HG03196 (cell line): ENCODE measurements around the gene BLOC1S1.
"Not testable (repeated sequence)": the region's sequence is repeated elsewhere in the genome, so short reads cannot be mapped to it uniquely, and the experiment has no call there.

Experiments
- ATAC-seq: cut with Tn5 transposase; IDR thresholded peaks from one replicate; pipeline ENCODE4 v1.9.1; 2021; ENCODE audit not compliant: unreplicated experiment

Gene BLOC1S1

DNA sequence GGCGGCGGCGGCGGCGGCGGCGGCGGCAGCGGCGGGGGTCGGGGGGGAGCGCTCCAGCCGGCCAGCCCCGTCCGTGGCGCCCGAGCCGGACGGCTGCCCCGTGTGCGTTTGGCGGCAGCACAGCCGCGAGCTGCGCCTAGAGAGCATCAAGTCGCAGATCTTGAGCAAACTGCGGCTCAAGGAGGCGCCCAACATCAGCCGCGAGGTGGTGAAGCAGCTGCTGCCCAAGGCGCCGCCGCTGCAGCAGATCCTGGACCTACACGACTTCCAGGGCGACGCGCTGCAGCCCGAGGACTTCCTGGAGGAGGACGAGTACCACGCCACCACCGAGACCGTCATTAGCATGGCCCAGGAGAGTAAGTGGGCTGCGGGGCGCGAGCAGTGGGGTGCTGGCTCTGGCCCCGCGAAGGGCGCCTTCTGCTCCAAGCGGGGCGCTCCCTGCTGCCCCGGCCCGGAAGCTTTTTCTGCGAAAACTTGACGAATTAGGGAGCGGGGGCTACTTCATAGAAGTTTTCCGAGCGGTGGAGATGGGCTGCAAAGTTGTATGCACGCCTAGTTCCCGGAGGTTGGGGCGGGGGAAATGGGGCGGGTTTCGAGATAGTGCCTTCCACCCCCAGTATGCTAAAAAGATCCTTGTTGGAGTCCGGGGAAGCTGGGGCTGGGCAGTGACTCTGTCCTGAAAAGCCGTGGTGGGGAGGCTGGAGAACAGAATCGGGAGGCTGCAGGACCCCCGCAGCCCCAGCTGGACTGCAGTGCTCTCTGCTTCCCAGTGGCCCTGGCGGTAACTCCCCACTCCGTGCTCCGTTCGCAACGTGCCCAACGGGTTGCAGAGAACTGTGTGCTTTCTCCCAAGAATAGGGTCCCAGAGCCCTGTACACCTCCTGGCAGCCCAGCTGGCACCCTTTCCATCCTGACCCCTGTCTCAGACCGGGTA lies 27.8 kb downstream of the BLOC1S1 start:
- no peak for ATAC-seq

DNA sequence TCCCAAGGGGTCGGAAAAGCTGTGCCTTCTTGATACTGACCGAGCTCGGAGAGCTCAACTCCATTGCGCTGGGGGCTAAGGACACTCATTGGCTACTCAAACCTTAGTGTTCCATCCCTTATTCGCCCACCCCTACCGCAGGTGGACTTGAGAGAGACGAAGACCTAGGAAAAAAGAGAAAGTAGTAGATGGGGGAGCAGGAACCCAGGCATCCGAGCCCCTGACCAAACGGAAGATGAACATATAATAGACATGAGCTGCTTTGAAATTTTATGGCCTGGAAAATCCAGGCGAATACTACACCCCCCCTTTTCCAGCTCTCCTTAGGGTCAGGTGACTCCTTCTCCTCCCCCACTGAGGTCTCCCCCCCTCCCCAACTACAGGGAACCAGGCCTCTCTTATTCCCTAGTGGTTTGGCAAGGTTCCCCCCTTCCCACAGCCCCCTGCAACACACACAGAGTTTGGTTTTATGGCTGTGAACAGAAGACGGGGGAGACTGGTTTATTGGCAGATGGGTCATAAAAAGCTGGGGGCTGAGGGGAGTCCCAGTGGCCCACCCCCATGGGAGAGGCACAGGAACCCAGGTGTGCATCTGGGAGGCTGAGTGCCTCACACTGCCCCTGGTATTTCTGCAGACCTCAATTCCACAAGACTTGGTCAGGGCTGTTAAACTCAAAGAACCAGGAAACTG lies 28.6 kb downstream of the BLOC1S1 start:
- no peak for ATAC-seq

DNA sequence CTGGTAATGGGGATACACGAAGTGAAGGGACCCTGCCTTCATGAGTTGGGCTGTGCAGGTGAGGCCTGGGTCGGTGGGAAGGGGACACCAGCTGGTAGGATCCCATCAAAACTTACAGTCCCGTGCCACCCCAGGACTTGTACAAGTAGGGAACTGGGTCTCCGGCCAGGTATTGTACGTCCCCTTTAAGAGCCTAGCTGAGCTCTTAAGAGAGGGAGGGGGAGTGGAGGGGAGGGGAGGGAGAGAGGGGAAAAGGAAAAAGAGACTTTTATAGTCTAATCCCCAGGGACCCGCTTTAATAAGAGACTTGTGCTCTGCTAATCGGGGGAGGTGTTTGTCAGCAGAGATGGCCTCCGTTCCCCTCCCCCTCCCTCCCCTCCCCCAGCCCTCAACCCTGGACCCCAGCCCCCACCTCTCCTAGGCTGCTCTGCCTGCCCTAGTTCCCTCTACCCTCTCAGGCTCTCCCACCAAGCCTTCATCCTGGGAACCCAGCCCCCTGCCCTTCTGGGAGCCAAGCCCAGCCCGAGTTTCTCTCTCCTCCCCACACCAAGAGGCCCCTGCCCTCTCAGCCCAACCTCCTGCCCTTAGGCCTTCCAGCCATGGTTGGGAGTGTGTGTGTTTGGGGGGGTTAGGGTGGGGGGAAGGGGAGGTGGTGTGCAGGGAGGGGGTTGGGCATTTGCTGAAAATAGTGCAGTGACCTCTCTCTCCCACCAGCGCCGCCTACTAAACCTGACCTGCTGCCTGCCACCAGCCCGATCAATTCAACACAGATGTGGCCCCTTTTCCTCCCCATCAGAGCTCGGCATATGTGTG lies 29.7 kb downstream of the BLOC1S1 start:
- no peak for ATAC-seq

DNA sequence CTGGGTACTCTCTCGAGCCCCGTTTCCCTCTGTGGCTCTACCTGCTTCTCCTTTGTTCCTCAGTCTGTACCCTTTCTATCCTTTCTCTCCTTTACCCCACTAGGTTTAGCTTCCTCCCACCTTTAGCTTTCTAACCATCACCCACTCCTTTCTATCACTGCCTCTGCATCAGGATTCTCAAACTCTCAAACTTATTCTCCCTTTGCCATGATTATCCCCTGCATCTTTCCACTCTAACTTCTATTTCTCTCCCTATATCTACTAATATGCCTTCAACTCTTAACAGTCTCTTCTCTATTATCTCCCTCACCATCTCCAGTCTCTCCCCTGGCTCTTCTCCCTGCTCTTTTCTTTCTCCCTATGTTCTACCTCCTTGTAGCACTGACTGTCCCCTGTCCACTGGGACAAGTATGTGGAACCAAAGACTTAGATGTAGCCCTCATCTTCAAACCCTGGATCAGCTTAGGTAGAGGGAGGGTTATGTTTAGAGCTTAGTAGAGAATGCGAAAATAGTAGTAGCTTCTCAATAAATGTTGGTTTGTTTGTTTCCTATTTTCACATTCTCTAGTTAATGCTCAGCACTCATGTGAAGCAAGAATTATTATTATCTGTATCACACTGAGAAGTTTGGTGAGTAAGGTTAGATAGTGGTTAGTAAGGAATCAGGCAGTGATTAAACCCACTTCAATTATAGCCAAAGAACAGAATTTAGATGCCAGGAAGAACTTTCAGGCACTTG lies 30.5 kb downstream of the BLOC1S1 start:
- ATAC-seq: no peak

DNA sequence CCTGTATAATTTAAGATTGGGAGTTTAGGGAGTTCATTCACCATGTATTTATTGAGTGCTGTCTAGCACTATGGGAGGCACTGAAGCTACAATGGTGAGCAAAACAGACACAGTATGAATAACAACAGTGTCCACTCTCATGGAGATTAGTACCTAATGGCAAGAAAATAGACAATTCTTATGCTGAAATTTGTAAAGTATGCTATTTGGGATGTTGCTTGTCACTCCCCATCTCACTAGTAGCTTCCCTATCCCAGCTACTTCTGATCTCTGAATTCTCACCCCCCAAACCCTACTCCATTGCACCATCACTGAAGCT lies 31.0 kb downstream of the BLOC1S1 start:
- no peak for ATAC-seq

DNA sequence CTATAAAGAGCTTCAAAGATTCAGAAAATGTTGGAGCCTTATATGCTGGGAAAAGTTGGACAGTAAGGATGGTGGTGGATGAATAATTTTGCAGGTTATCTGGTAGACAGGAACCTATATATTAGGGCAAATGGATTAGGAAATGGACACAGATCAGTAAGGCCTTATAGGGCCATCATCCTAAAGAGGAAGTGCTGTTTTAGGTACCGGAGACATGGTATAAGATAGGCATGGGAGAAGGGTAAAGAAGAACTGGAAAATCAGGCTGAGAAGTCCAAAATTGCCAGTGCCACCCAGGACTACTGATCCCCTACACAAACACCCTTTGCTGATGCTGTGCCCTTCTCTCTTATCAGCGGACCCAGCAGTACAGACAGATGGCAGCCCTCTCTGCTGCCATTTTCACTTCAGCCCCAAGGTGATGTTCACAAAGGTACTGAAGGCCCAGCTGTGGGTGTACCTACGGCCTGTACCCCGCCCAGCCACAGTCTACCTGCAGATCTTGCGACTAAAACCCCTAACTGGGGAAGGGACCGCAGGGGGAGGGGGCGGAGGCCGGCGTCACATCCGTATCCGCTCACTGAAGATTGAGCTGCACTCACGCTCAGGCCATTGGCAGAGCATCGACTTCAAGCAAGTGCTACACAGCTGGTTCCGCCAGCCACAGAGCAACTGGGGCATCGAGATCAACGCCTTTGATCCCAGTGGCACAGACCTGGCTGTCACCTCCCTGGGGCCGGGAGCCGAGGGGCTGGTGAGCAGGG lies 32.6 kb downstream of the BLOC1S1 start:
- no peak for ATAC-seq

DNA sequence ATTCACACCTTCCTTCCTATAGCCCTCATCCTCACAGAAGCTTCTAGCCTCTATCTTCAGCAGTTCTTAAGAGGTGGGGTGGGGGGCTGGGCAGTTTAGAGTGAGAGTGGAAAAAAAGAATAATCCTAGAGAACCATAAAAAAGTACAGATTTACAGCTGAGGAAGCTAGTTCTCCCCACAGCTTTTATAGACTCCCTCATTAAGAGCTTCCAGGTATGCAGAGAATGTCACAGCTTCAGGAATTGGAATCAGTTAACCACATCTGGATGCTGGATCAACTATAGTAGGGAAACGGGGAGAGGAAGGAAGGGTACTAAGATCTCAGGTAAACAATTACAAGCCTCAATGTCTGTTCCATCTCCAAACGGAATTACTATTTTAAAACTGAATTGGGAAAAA lies 39.4 kb downstream of the BLOC1S1 start:
- no peak for ATAC-seq

DNA sequence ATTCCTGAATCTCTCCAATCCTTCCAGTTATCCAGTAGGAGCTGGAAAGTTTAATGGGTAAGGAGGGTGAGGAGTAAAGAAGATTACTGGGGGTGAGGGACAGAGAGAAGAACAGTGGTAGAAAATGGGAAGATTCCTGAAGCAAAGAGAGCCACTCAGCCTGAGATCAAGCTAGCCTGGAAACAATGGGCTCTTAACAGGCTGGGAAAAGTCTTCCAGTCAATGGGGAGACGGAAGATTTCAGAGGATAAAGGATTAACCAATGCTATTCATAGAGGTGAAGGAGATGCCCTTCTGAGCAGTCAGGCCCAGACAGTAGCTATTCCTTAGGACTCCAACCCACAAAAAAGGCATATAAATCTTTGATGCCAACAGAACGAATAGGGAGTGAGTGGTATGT lies 41.9 kb downstream of the BLOC1S1 start:
- no peak for ATAC-seq

DNA sequence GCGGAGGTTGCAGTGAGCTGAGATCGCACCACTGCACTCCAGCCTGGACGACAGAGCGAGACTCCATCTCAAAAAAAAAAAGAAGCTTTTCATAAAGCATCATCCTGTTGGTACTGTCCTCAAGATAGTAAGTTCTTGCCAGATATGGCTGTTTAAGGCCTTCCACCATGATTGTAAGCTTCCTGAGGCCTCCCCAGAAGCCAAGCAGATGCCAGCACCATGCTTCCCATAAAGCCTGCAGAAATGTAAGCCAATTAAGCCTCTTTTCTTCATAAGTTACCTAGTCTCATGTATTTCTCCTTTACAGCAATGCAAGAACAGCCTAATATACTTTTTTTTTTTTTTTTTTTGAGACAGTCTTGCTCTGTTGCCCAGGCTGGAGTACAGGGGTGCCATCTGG lies 42.7 kb downstream of the BLOC1S1 start:
- ATAC-seq: not testable (repeated sequence)

DNA sequence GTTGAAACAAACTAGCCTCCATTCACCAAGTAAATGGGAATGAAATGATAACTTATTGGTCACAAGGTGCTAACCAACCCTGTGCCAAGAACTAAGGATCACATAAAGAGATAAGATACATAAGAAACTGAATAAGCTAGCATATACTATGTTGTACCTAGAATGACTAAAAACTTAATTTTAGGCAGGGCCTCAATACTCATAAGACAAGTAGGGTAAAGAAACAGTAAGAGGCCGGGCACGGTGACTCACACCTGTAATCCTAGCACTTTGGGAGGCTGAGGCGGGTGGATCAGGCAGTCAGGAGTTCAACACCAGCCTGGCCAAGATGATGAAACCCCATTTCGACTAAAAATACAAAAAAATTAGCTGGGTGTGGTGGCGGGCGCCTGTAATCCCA lies 44.8 kb downstream of the BLOC1S1 start:
- no peak for ATAC-seq

DNA sequence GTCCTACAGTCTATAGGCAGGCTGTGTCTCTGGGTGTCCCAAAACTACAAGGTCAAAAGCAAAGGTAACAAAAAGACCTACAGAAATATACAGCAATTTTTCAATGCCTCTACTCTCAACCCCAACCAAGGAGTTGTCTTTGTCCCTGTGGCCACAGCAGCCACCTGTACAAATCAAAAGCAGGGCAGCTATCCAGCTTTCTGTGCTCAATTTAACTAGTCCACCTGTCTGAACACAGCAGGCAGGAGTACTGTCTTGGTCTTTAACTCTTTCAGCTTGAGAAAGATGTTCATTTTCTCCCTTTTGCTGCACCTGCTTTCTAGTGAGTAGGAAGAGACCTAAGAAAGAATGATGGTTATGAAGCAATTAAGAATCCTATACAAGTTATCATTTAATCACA lies 46.8 kb downstream of the BLOC1S1 start:
- no peak for ATAC-seq

DNA sequence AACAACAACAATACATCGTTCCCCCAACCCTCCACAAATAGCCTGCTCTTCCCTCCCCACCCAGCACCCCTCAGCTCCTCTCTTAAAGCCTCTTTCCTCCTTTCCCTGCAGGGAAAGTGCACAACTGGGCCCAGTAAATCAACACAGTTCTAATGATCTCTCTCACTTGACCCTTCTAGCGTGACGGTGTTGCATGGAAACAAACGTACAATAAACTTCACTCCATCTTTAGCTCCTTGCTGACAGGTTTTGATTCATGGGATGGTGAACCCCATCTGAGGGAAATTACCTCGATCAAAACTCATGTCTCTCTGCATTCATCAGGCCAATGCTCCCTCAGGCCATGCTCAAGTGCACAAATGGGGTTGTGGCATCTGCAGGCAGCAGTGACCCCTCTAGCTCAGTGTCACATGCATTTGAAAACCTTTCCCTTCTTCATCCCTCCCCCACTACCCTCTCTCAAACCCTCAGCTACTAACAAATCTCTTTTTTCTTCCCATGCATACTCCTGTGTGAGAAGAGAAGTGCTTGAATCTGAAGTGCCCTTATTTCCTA lies 50.0 kb downstream of the BLOC1S1 start:
- no peak for ATAC-seq

DNA sequence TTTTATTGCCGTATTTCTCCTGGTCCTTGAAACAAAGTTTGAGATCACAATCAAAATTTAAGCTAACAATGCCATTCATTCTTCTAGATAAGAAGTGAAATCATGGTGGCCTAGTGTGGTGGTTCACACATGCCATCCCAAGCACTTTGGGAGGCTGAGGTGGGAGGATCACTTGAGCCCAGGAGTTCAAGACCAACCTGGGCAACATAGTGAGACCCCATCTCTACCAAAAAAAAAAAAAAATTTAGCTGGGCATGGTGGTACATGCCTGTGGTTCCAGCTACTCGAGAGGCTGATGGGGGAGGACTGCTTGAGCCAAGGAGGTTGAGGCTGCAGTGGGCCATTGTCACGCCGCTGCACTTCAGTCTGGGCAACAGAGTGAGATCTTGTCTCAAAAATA lies 51.3 kb downstream of the BLOC1S1 start:
- ATAC-seq: no peak
